Activated naive CD8-positive, alpha-beta T cell treated with anti-CD3 and anti-CD28 coated beads, Interleukin-2, amount 10 ng/mL, durations not matched to agents 7 days and 5 days (primary cell): ENCODE measurements around the gene DDX28. TPM values are rescaled to one million over a fixed set of nuclear protein-coding genes. Genes with fewer than 3 reads are reported as not detected.
"Not testable (repeated sequence)": the region's sequence is repeated elsewhere in the genome, so short reads cannot be mapped to it uniquely, and the experiment has no call there.

ENCODE experiments used
- ATAC-seq: fragments of 150-1000 bp; cut with Tn5 transposase; one replicate; pipeline ENCODE4 v1.10.0; 2021; ENCODE audit warnings: low read depth, moderate library complexity
- POLR2A ChIA-PET: fragments of 350-600 bp; sonication (Branson Sonifier 250); formaldehyde crosslinking; loops from one replicate; lab custom pipeline; 2021; ENCODE audit warnings: antibody characterized with exemption; lab: Charles Lee
- DNase-seq: peaks from one replicate; pipeline ENCODE4 v3.0.0; 2021
- H3K27ac Mint-ChIP-seq: one replicate; pipeline ENCODE4 v1.8.0; 2022; ENCODE audit warnings: mild to moderate bottlenecking, mixed read lengths
- H3K27me3 Mint-ChIP-seq: one replicate; pipeline ENCODE4 v1.8.0; 2022; ENCODE audit warnings: mild to moderate bottlenecking, moderate library complexity, mixed read lengths
- H3K36me3 Mint-ChIP-seq: one replicate; pipeline ENCODE4 v1.8.0; 2021; ENCODE audit warnings: mild to moderate bottlenecking, mixed read lengths
- H3K4me1 Mint-ChIP-seq: one replicate; pipeline ENCODE4 v1.8.0; 2021; ENCODE audit warnings: mixed read lengths
- H3K4me3 Mint-ChIP-seq: one replicate; pipeline ENCODE4 v1.8.0; 2022; ENCODE audit warnings: mild to moderate bottlenecking, moderate library complexity, mixed read lengths
- H3K9me3 Mint-ChIP-seq: one replicate; pipeline ENCODE4 v1.8.0; 2021; ENCODE audit warnings: mixed read lengths
- total RNA-seq, 2 experiments: library from RNA; stranded (reverse); gene quantifications; one replicate each; pipeline ENCODE4 v1.2.3, GENCODE V29; 2021

Gene DDX28
- total RNA-seq, 2 experiments from 2014 or later, result 15.2 to 17.0 TPM

DNA sequence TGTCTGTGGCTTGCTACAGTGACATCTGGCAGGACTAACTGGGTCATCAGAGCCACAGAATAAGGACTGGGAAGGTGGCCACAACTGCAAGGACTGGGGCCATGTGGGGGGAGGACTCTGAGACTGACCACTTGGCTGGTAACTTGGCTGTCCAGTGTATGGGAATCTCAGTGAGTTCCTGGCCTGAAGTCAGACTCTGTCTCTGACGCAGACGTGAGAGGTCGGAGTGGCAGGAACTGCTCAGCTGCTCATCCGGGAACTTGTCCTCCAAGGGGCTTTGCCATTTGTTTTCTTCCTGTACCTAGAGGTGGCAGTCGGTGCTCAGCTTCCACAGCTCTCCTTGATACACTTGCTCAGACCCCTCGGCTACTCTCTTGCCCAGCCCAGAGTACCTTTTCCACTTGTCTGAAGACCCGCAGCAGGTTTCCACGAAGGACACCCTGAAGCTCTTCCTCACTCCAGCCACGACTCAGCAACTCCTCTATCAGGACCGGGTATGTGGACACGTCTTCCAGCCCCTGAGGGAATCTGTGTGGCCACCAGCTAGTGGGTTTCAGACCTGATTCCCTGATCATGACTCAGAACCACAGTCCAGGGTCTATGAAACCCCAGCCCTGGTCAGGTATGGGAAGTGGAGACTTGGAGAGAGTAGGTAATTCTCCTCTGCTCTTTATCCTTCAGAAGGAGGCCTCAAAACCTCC lies 35.4 kb downstream of the DDX28 start:
- DNase-seq (no peak), ATAC-seq (no peak)
- Mint-ChIP-seq H3K4me1 (peaks cover 24% of the 10 kb centered on the region), H3K4me3 (no peak overlapping the region), H3K27me3 (no peaks in the 10 kb centered on the region), H3K36me3 (no peaks in the 10 kb centered on the region), H3K9me3 (no peaks in the 10 kb centered on the region), H3K27ac (peak overlapping the region; percentile 10)
- POLR2A ChIA-PET, result interaction anchor here (1.2 kb wide), 1 partner anchor 36 kb away, joined by 4 read pairs; the partner anchor contains the start of genes DDX28 and DUS2

- no peak overlapping the region for H3K4me3 Mint-ChIP-seq
- no peaks in the 10 kb centered on the region for H3K9me3 Mint-ChIP-seq
- POLR2A ChIA-PET, result interaction anchor here (1.2 kb wide), 1 partner anchor 36 kb away, joined by 4 read pairs; the partner anchor contains the start of genes DDX28 and DUS2
- H3K27ac Mint-ChIP-seq, result no peak overlapping the region
- peaks cover 24% of the 10 kb centered on the region for H3K4me1 Mint-ChIP-seq
- H3K36me3 Mint-ChIP-seq, result no peaks in the 10 kb centered on the region
- DNase-seq, result no peak
- H3K27me3 Mint-ChIP-seq, result no peaks in the 10 kb centered on the region
- ATAC-seq, result no peak
Measured at GRCh38 chr16:67986949-67987348, 36.1 kb downstream of the DDX28 start.

GRCh38 chr16:67982011-67982696 lies 40.9 kb downstream of the DDX28 start:
- Mint-ChIP-seq H3K4me1 (peaks cover 21% of the 10 kb centered on the region), H3K4me3 (no peak overlapping the region), H3K27ac (no peak overlapping the region), H3K36me3 (no peaks in the 10 kb centered on the region), H3K9me3 (no peaks in the 10 kb centered on the region), H3K27me3 (peaks cover 5% of the 10 kb centered on the region)
- DNase-seq, result no peak
- no peak for ATAC-seq
- POLR2A ChIA-PET, result interaction anchor here (1.1 kb wide), 2 partner anchors 13 kb away, joined by 3 read pairs; partner anchors contain the start of gene SLC12A4

DNA sequence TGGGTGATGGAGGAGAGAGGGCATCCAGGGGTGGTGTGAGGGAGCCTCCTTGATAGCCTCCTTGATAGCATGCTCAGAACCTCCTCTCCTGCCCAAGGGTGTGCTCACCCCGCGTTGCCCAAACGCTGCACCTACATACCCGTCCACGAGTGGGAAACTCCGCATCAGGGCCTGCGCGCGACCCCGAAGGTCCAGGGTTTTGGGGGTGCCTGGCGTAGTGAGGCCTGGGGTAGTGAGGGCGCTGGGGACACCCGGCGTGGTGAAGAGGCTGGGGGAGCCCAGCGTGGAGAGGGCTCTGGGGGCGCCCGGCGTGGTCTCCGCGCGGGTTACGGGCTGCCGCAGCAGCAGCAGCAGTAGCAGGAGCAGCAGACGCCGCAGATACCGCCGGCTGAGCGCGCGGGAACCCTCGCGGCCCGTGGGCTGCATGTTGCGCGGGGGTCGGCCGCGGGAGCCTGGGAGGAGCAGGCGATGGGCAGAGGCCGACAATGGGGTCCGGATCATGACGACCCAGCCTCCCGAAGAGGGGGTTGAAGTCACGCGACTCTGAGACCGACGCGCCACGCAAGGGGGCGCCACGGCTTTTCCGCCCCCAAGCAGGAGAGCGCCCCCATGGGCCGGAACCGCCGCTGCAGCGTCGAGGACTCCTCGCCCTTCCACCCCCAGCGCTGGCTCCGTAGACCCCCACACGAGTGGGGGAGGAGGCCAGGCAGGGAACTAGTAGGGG lies 42.9 kb downstream of the DDX28 start, which contains the start of gene DPEP3:
DPEP3 (minus strand) TSS at position 545 of the 724 bp plus-strand sequence; CDS start at position 426, 119 bp downstream.
- Mint-ChIP-seq H3K27me3 (peaks cover 5% of the 10 kb centered on the region), H3K36me3 (no peaks in the 10 kb centered on the region), H3K9me3 (no peaks in the 10 kb centered on the region), H3K4me1 (peaks cover 20% of the 10 kb centered on the region), H3K4me3 (no peak within 1 kb of the TSS), H3K27ac (no peak within 1 kb of the TSS)
- ATAC-seq, result no peak
- POLR2A ChIA-PET, result no interaction called here
- no peak for DNase-seq

DNA sequence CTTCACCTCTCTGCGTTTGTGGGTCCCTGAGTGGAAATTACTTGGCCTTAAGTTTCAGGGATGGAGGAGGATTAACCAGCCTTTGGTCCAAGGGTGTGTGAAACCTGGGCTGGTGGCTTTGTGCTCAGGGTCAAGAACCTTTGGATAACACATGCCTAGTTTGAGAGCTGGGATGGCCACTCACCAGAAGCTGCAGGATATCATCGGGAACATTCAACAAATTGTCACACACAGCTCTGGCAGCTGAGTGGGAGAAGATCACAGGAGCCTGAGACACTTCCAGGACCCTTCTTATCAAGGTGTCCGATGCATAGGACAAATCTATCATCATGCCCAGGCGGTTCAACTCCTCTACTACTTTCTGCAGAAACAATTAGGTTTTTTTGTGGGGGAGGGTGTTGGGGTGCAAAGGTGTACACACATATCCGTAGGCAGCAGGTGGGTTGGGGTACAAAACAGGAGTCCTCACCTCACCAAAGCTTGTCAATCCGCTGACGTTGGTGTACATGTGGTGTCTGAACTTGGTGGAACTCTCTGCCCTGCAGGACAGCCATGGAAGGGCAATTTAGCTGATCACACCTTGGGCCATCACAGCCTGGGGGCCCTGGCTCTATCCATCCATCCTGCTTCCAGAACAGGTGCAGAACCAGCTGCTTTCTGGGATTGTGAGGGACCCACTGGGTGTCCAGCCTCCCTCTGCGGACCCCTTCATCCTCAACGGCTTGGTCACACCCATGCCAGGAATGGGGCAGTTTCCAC lies 45.4 kb downstream of the DDX28 start:
- H3K9me3 Mint-ChIP-seq, result no peaks in the 10 kb centered on the region
- H3K4me1 Mint-ChIP-seq, result peaks cover 1% of the 10 kb centered on the region
- DNase-seq (no peak), ATAC-seq (no peak)
- H3K4me3 Mint-ChIP-seq, result no peak overlapping the region
- no peaks in the 10 kb centered on the region for H3K36me3 Mint-ChIP-seq
- POLR2A ChIA-PET, result no interaction called here
- peaks cover 5% of the 10 kb centered on the region for H3K27me3 Mint-ChIP-seq
- H3K27ac Mint-ChIP-seq, result no peak overlapping the region

DNA sequence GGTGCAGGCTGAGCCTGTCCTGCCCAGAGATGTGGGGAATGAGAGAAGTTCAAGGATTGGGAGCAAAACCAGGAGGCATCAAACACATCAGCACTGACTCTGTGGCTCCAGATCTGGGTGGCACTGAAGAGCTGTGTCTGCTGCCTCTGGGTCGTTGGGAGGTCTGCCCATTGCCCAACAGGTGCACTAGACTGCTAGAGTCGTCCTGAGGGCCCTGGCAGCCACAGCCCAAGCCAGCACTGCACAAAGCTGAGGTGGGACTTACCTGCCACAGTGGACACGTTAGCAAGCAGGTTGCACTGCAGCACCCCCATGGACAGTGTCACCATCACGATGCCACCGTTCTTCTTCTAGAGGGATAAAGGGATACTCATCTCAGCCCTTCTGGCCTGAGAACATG lies 46.0 kb downstream of the DDX28 start:
- no peak for ATAC-seq
- H3K27me3 Mint-ChIP-seq, result peaks cover 5% of the 10 kb centered on the region
- H3K9me3 Mint-ChIP-seq, result no peaks in the 10 kb centered on the region
- no peak for DNase-seq
- POLR2A ChIA-PET, result no interaction called here
- no peak overlapping the region for H3K4me3 Mint-ChIP-seq
- peaks cover 1% of the 10 kb centered on the region for H3K4me1 Mint-ChIP-seq
- no peaks in the 10 kb centered on the region for H3K36me3 Mint-ChIP-seq
- H3K27ac Mint-ChIP-seq, result no peak overlapping the region

- Mint-ChIP-seq H3K9me3 (no peaks in the 10 kb centered on the region), H3K4me1 (peaks cover 1% of the 10 kb centered on the region), H3K27ac (no peak overlapping the region), H3K27me3 (peaks cover 5% of the 10 kb centered on the region), H3K36me3 (no peaks in the 10 kb centered on the region), H3K4me3 (no peak overlapping the region)
- no peak for DNase-seq
- POLR2A ChIA-PET, result no interaction called here
- ATAC-seq, result no peak
Measured at GRCh38 chr16:67976205-67976604, 46.8 kb downstream of the DDX28 start.

DNA sequence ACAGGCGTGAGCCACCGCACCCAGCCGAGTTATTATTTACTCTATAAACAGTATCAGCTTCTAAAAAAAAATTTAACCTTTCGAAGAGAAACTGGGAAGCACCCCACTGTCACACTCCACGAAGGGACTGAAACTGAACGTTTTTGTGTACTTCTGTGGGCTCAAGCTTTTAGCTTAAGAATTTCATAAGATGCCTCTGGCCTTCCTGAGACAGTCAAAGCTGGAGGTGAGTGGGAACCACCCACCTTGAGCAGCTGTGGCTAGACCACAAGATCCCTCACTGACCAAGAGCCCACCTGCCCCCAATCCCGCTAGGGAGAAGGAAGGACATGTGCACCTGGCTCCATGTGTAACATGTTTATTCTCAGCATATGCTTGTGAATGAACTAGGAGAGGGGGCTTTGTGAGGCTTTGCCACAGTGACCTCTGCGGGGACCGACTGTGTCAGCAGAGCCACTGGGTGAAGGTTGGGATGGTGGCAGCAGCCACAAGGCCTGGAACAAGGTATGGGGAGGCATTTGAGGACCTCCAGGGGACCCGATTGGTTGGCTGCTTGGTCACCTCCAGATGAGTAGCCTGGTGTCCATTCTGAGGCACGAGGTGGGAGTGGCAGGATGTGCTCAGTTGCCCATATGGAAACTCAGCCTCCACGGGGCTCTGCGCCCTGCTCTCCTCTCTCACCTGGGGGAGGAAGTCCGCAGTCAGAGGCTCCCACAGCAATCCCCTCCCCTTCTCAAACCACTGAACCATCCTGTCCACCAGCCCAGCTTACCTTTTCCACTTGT lies 47.5 kb downstream of the DDX28 start:
- POLR2A ChIA-PET, result interaction anchor here (0.9 kb wide), 1 partner anchor 8 kb away, joined by 3 read pairs; no protein-coding TSS in a partner anchor
- peaks cover 1% of the 10 kb centered on the region for H3K4me1 Mint-ChIP-seq
- no peaks in the 10 kb centered on the region for H3K9me3 Mint-ChIP-seq
- DNase-seq (no peak), ATAC-seq (no peak)
- no peak overlapping the region for H3K4me3 Mint-ChIP-seq
- peaks cover 5% of the 10 kb centered on the region for H3K27me3 Mint-ChIP-seq
- H3K27ac Mint-ChIP-seq, result no peak overlapping the region
- H3K36me3 Mint-ChIP-seq, result no peaks in the 10 kb centered on the region

GRCh38 chr16:67972285-67972684 lies 50.7 kb downstream of the DDX28 start:
- H3K27me3 Mint-ChIP-seq, result not testable (repeated sequence)

DNA sequence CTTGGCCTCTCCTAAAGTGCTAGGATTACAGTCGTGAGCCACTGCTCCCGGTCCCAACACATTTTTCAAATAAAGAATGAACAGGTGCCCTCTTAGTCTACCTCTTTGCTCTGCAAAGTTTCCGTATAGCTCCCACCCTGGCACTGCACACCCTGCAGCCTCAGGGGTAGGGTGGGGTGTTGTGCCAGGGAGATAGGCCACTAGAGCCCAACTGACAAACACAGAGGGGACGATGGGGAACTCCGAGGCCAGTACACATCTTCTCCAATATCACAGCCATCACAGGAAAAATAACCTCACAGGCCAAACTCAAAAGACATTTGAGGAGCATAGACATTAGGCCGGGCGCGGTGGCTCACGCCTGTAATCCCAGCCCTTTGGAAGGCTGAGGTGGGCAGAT lies 51.9 kb downstream of the DDX28 start:
- ATAC-seq (no peak), DNase-seq (no peak)
- no peaks in the 10 kb centered on the region for H3K9me3 Mint-ChIP-seq
- no peaks in the 10 kb centered on the region for H3K27me3 Mint-ChIP-seq
- POLR2A ChIA-PET, result interaction anchor here (1.0 to 4.0 kb wide), 3 partner anchors 12 to 35 kb away, joined by 3 to 27 read pairs (median 4); partner anchors contain the start of gene PSMB10
- no peak overlapping the region for H3K4me3 Mint-ChIP-seq
- H3K36me3 Mint-ChIP-seq, result no peaks in the 10 kb centered on the region
- no peak overlapping the region for H3K27ac Mint-ChIP-seq
- peaks cover 20% of the 10 kb centered on the region for H3K4me1 Mint-ChIP-seq

More at GRCh38 chr16:67972285-67972684, 50.7 kb downstream of the DDX28 start:
- not testable (repeated sequence) for H3K27ac Mint-ChIP-seq, H3K4me3 Mint-ChIP-seq, H3K36me3 Mint-ChIP-seq, ATAC-seq, H3K9me3 Mint-ChIP-seq, DNase-seq
- POLR2A ChIA-PET, result interaction anchor here (1.0 kb wide), 1 partner anchor 11 kb away, joined by 3 read pairs; no protein-coding TSS in a partner anchor
- H3K4me1 Mint-ChIP-seq, result peaks cover 11% of the 10 kb centered on the region
